ENCODE results near the gene RRP9.

DNA sequence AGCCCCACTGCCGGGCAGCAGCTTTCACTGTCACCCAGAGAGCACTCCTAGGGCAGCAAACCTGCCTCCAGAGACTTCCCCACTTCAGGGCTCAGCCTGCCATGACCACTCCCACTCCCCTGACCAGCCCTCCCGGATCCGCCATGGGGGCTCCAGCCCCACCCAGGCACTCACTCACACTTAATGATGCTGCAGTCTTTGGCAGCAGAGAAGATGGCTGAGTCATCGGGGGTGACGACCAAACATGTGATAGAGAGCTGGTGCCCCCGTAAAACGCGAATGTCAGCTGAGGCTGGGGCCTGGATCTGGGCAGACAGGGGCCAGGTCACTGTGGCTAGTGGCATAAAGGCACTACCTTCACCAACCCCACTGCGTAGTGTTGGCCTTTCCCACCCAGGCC is 4.7 kb downstream of the RRP9 start:
- TF ChIP-seq, protein P1, sequence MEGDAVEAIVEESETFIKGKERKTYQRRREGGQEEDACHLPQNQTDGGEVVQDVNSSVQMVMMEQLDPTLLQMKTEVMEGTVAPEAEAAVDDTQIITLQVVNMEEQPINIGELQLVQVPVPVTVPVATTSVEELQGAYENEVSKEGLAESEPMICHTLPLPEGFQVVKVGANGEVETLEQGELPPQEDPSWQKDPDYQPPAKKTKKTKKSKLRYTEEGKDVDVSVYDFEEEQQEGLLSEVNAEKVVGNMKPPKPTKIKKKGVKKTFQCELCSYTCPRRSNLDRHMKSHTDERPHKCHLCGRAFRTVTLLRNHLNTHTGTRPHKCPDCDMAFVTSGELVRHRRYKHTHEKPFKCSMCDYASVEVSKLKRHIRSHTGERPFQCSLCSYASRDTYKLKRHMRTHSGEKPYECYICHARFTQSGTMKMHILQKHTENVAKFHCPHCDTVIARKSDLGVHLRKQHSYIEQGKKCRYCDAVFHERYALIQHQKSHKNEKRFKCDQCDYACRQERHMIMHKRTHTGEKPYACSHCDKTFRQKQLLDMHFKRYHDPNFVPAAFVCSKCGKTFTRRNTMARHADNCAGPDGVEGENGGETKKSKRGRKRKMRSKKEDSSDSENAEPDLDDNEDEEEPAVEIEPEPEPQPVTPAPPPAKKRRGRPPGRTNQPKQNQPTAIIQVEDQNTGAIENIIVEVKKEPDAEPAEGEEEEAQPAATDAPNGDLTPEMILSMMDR (conservative IDR thresholded peaks at IDR 0.05; ENCODE audit: low read depth, low read length) = no peak
- TF ChIP-seq EZH2 (IDR thresholded peaks at IDR 0.05; ENCODE audit: borderline replicate concordance, low read depth, low read length, poor library complexity, severe bottlenecking) = no peak
